ENCODE results near the gene NDUFAF5.
"Not testable (repeated sequence)": the region's sequence is repeated elsewhere in the genome, so short reads cannot be mapped to it uniquely, and the experiment has no call there.

NDUFAF5 gene

DNA sequence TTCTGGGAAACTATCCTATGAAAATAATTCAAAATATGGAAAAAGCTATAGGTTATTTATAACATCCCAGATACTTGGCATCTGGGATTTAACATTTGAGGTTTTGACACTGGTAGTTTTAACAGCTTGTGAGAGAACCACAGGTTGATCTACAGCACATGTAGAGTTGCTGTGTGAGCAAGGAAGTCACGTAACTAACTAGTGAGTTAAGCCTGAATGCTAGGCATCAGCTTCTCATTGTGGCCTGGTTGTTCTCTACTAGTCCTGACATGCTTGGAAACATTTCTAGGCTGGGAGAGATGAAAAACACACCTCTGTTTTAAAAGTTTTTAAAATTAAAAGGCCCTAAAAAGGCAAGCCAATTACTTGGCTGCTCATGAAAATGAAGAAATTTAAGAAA, 28.3 kb upstream of the NDUFAF5 start:
- TF ChIP-seq CTCF (IDR thresholded peaks at IDR 0.05): no peak
- Histone ChIP-seq H3K4me1 (ENCODE audit: control insufficient read depth in 1 of 2, insufficient read depth in 1 of 2, low read depth in 1 of 2, low read length in 1 of 2) (no peaks in the 10 kb centered on the region), H3K36me3 (peaks cover 33% of the 10 kb centered on the region), H3K4me3 (ENCODE audit: low read depth in 1 of 2, low read length in 1 of 2) (no peak overlapping the region), H3K27ac (no peak overlapping the region), H3K9me3 (no peaks in the 10 kb centered on the region), H3K27me3 (no peaks in the 10 kb centered on the region)

GRCh38 chr20:13758884-13759283, 25.9 kb upstream of the NDUFAF5 start:
- no peaks in the 10 kb centered on the region for H3K4me1 ChIP-seq (ENCODE audit: control insufficient read depth in 1 of 2, insufficient read depth in 1 of 2, low read depth in 1 of 2, low read length in 1 of 2)
- peaks cover 38% of the 10 kb centered on the region for H3K36me3 ChIP-seq
- no peak for TF ChIP-seq CTCF (IDR thresholded peaks at IDR 0.05)
- no peaks in the 10 kb centered on the region for H3K27me3 ChIP-seq
- H3K9me3 ChIP-seq: no peaks in the 10 kb centered on the region
- no peak overlapping the region for H3K4me3 ChIP-seq (ENCODE audit: low read depth in 1 of 2, low read length in 1 of 2)
- H3K27ac ChIP-seq: no peak overlapping the region

DNA sequence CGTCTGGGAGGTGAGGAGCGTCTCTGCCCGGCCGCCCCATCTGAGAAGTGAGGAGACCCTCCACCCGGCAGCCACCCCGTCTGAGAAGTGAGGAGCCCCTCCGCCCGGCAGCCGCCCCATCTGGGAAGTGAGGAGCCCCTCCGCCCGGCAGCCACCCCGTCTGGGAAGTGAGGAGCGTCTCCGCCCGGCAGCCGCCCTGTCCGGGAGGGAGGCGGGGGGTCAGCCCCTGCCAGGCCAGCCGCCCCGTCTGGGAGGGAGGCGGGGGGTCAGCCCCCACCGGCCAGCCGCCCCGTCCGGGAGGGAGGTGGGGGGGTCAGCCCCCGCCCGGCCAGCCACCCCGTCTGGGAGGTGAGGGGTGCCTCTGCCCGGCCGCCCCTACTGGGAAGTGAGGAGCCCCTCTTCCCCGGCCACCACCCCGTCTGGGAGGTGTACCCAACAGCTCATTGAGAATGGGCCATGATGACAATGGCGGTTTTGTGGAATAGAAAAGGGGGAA, 24.3 kb upstream of the NDUFAF5 start:
- H3K9me3 ChIP-seq; H3K27ac ChIP-seq; H3K27me3 ChIP-seq; H3K4me1 ChIP-seq (ENCODE audit: control insufficient read depth in 1 of 2, insufficient read depth in 1 of 2, low read depth in 1 of 2, low read length in 1 of 2); H3K4me3 ChIP-seq (ENCODE audit: low read depth in 1 of 2, low read length in 1 of 2): not testable (repeated sequence)
- peaks cover 45% of the 10 kb centered on the region for H3K36me3 ChIP-seq

DNA sequence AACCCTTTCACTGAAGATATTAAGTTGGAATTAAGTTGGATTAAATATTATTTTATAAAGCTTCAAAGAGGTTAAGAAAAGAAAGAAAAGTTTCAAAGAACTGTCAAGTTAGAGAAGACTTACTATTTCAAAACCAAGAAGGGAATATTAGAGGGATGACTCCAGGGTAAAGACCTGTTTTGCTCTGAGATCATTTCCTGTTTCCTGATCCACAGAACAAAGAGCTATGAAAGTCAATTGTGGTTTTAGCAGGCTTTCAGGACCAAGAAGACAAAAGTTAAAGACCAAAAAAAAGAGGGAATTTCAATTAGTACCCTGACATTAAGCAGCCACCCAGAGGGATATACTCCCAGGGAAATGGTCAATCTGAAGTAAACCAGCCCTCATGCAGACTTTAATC, 19.5 kb upstream of the NDUFAF5 start:
- Histone ChIP-seq H3K27ac (no peak overlapping the region), H3K36me3 (peaks cover 36% of the 10 kb centered on the region), H3K27me3 (no peaks in the 10 kb centered on the region), H3K4me1 (ENCODE audit: control insufficient read depth in 1 of 2, insufficient read depth in 1 of 2, low read depth in 1 of 2, low read length in 1 of 2) (no peaks in the 10 kb centered on the region), H3K4me3 (ENCODE audit: low read depth in 1 of 2, low read length in 1 of 2) (no peak overlapping the region), H3K9me3 (no peaks in the 10 kb centered on the region)
- TF ChIP-seq CTCF (IDR thresholded peaks at IDR 0.05): no peak

DNA sequence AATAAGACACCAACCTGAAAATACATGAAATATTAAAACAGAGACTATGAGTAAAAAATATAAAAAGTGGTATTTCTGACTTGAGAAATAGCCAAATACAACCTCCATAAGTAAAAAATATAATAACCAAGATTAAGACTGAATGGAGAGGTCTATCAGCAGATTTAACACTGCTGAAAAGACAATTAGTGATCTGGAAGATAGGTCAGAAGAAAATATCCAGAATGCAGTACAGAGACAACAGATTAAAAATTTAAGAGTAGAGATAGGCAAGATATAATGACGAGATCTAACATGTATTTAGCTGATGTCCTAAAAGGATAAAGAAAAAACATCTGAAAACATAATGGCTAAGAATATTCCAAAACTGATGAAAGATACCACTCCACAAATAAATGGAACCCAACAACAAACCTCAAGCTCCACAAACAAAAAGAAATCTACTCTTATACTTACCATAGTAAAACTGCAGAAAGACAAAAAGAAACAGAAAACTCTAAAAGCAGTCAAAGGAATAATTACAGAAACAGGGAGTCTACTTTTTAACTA, 18.9 kb upstream of the NDUFAF5 start:
- Histone ChIP-seq H3K4me1 (ENCODE audit: control insufficient read depth in 1 of 2, insufficient read depth in 1 of 2, low read depth in 1 of 2, low read length in 1 of 2) (no peaks in the 10 kb centered on the region), H3K9me3 (no peaks in the 10 kb centered on the region), H3K36me3 (peaks cover 42% of the 10 kb centered on the region), H3K27me3 (no peaks in the 10 kb centered on the region), H3K27ac (no peak overlapping the region), H3K4me3 (ENCODE audit: low read depth in 1 of 2, low read length in 1 of 2) (no peak overlapping the region)
- TF ChIP-seq CTCF (IDR thresholded peaks at IDR 0.05): no peak

- no peaks in the 10 kb centered on the region for H3K4me1 ChIP-seq (ENCODE audit: control insufficient read depth in 1 of 2, insufficient read depth in 1 of 2, low read depth in 1 of 2, low read length in 1 of 2)
- TF ChIP-seq CTCF (IDR thresholded peaks at IDR 0.05): no peak
- H3K4me3 ChIP-seq (ENCODE audit: low read depth in 1 of 2, low read length in 1 of 2): no peak overlapping the region
- H3K27me3 ChIP-seq: no peaks in the 10 kb centered on the region
- peaks cover 35% of the 10 kb centered on the region for H3K36me3 ChIP-seq
- no peak overlapping the region for H3K27ac ChIP-seq
- no peaks in the 10 kb centered on the region for H3K9me3 ChIP-seq
These were observed 14.7 kb upstream of the NDUFAF5 start for GRCh38 chr20:13770141-13770540.
